HL-60 (cell line): ENCODE data around the gene ABCA2.

Experiments
- GABPA ChIP-seq: IDR thresholded peaks from 2 replicates; pipeline ENCODE4 v1.6.1; 2012; ENCODE audit warnings: low read depth
- POLR2AphosphoS5 ChIP-seq: IDR thresholded peaks from 2 replicates; pipeline ENCODE4 v1.6.1; 2012; ENCODE audit warnings: low read depth
- SPI1 ChIP-seq: IDR thresholded peaks from 2 replicates; pipeline ENCODE4 v1.6.1; 2012; ENCODE audit warnings: low read depth, mild to moderate bottlenecking, borderline replicate concordance
- TF ChIP-seq, protein P1 (sequence below): IDR thresholded peaks from one replicate; pipeline ENCODE4 v1.5.1; 2011; ENCODE audit warnings: low read length, control low read depth, inconsistent platforms; ENCODE audit not compliant: insufficient read depth
- TF ChIP-seq, protein P2 (sequence below): IDR thresholded peaks from 2 replicates; pipeline ENCODE4 v1.6.1; 2012; ENCODE audit warnings: low read depth; ENCODE audit not compliant: insufficient replicate concordance

DNA sequence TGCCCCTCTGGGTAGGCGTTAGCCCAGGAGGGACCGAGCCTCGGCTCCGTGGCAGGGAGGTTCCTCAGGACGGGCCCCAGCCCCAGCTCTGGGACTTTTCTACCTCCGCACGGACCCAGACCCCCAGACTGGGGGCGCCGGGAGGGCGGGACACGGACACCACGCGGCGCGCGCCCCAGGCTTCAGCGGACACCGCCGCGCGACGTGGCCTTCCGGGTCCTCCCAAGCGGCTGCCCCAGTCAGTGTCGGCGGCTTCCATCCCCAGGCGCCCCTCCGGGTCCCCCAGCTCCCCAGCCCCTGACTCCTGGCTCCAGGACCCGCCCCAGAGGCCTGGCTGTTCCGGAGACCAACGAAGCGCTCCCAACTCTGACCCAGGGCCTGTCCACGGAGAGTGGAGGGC lies 42.2 kb downstream of the ABCA2 start:
- no peak for TF ChIP-seq SPI1
- TF ChIP-seq, protein P1, sequence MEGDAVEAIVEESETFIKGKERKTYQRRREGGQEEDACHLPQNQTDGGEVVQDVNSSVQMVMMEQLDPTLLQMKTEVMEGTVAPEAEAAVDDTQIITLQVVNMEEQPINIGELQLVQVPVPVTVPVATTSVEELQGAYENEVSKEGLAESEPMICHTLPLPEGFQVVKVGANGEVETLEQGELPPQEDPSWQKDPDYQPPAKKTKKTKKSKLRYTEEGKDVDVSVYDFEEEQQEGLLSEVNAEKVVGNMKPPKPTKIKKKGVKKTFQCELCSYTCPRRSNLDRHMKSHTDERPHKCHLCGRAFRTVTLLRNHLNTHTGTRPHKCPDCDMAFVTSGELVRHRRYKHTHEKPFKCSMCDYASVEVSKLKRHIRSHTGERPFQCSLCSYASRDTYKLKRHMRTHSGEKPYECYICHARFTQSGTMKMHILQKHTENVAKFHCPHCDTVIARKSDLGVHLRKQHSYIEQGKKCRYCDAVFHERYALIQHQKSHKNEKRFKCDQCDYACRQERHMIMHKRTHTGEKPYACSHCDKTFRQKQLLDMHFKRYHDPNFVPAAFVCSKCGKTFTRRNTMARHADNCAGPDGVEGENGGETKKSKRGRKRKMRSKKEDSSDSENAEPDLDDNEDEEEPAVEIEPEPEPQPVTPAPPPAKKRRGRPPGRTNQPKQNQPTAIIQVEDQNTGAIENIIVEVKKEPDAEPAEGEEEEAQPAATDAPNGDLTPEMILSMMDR = no peak
- no peak for TF ChIP-seq POLR2AphosphoS5
- TF ChIP-seq GABPA = no peak
- TF ChIP-seq, protein P2, sequence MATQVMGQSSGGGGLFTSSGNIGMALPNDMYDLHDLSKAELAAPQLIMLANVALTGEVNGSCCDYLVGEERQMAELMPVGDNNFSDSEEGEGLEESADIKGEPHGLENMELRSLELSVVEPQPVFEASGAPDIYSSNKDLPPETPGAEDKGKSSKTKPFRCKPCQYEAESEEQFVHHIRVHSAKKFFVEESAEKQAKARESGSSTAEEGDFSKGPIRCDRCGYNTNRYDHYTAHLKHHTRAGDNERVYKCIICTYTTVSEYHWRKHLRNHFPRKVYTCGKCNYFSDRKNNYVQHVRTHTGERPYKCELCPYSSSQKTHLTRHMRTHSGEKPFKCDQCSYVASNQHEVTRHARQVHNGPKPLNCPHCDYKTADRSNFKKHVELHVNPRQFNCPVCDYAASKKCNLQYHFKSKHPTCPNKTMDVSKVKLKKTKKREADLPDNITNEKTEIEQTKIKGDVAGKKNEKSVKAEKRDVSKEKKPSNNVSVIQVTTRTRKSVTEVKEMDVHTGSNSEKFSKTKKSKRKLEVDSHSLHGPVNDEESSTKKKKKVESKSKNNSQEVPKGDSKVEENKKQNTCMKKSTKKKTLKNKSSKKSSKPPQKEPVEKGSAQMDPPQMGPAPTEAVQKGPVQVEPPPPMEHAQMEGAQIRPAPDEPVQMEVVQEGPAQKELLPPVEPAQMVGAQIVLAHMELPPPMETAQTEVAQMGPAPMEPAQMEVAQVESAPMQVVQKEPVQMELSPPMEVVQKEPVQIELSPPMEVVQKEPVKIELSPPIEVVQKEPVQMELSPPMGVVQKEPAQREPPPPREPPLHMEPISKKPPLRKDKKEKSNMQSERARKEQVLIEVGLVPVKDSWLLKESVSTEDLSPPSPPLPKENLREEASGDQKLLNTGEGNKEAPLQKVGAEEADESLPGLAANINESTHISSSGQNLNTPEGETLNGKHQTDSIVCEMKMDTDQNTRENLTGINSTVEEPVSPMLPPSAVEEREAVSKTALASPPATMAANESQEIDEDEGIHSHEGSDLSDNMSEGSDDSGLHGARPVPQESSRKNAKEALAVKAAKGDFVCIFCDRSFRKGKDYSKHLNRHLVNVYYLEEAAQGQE = no peak
